ENCODE data around the gene FOXP2.

- TF ChIP-seq GATA2 (IDR thresholded peaks at IDR 0.05; ENCODE audit: low read depth, low read length) (no peak), GATA3 (IDR thresholded peaks at IDR 0.05; ENCODE audit: low read depth, low read length) (no peak)
These were observed 4.9 kb upstream of the FOXP2 start for GRCh38 chr7:114409750-114410149.

Measured in SH-SY5Y (cell line).